Uterus (tissue), 2 donors: ENCODE measurements around the gene DNAJC25.

Experiments
- POLR2A ChIP-seq, 2 donors: fragments of 450-650 bp; IDR thresholded peaks; one replicate each; pipeline ENCODE4 v1.6.1; 2016; ENCODE audit warnings: antibody characterized with exemption in 2 of 2, mild to moderate bottlenecking in 1 of 2, moderate library complexity in 1 of 2
- TF ChIP-seq, protein P1 (sequence below), 4 experiments: fragments of 200-600 bp in 2 of 4; fragments of 450-650 bp in 2 of 4; sonication (generic) in 2 of 4; IDR thresholded peaks; one replicate each; pipeline ENCODE4 v1.5.1; 2016 to 2019; ENCODE audit warnings: antibody characterized with exemption in 4 of 4, mild to moderate bottlenecking in 2 of 4, moderate library complexity in 1 of 4

DNA sequence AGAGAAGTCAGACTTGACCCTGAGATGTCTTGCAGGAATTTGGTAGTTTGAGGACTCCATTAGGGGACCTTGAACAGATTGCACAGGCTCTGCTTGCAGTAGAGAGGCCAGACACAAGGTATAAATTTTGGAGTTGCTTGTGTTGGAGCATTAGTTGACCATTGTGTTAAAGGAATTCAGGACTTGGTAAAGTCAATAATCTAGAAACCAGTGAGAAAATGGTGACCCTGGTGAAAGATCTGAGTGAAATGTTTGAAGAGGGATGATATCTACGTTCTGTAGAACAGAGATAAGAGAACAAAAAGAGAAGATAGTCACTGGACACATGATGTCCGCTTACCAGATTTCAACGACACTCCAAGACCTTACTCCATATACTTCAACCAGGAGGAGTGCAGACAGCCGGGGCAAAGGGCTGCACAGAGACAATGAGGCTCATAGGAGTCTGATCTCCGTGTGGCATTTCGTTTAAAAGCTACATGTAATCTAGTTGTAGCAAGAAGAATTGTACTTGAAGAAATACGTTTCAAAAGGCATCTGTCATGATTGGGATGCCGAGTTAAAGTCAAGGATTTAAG, 13.2 kb downstream of the DNAJC25 start:
- TF ChIP-seq, protein P1, sequence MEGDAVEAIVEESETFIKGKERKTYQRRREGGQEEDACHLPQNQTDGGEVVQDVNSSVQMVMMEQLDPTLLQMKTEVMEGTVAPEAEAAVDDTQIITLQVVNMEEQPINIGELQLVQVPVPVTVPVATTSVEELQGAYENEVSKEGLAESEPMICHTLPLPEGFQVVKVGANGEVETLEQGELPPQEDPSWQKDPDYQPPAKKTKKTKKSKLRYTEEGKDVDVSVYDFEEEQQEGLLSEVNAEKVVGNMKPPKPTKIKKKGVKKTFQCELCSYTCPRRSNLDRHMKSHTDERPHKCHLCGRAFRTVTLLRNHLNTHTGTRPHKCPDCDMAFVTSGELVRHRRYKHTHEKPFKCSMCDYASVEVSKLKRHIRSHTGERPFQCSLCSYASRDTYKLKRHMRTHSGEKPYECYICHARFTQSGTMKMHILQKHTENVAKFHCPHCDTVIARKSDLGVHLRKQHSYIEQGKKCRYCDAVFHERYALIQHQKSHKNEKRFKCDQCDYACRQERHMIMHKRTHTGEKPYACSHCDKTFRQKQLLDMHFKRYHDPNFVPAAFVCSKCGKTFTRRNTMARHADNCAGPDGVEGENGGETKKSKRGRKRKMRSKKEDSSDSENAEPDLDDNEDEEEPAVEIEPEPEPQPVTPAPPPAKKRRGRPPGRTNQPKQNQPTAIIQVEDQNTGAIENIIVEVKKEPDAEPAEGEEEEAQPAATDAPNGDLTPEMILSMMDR (IDR thresholded peaks at IDR 0.05): no peak
- no peak for TF ChIP-seq POLR2A (IDR thresholded peaks at IDR 0.05)
